ENCODE data around the gene VEGFC.

GRCh38 chr4:176837169-176837895 is 44.6 kb upstream of the VEGFC start:
- no peak for TF ChIP-seq POLR2A (IDR thresholded peaks at IDR 0.05)
- TF ChIP-seq CTCF (IDR thresholded peaks at IDR 0.05), result no peak
